Transverse colon (tissue), 4 donors: ENCODE results near the gene RCSD1. TPM values are rescaled to one million over a fixed set of nuclear protein-coding genes. Genes with fewer than 3 reads are reported as not detected.

Source experiments
- DNase-seq: peaks from one replicate; pipeline ENCODE4 v3.0.0-alpha.2; 2019
- H3K27ac ChIP-seq, 4 donors: fragments of 200-600 bp; sonication (generic); 2 replicates each; pipeline ENCODE4 v1.5.1; 2016 to 2018; ENCODE audit warnings: inconsistent platforms in 4 of 4
- H3K27me3 ChIP-seq: fragments of 200-600 bp; sonication (generic); 2 replicates; pipeline ENCODE4 v1.5.1; 2017; ENCODE audit warnings: inconsistent platforms
- H3K36me3 ChIP-seq, 4 donors: fragments of 200-600 bp; sonication (generic); 2 replicates each; pipeline ENCODE4 v1.5.1; 2017 to 2019; ENCODE audit warnings: inconsistent platforms in 4 of 4
- H3K4me1 ChIP-seq, 4 donors: fragments of 200-600 bp; sonication (generic); 2 replicates each; pipeline ENCODE4 v1.5.1; 2017 to 2020; ENCODE audit warnings: inconsistent platforms in 4 of 4
- H3K4me3 ChIP-seq, 4 donors: fragments of 200-600 bp; sonication (generic); 1 replicate in 1 of 4; 2 replicates in 3 of 4; pipeline versions ENCODE4 v1.5.1 to v1.6.1; 2017 to 2019; ENCODE audit warnings: inconsistent platforms in 4 of 4
- H3K9me3 ChIP-seq, 2 donors: fragments of 200-600 bp; sonication (generic); 2 replicates each; pipeline ENCODE4 v1.5.1; 2017 to 2019; ENCODE audit warnings: inconsistent platforms in 2 of 2
- CTCF ChIP-seq, 5 experiments: fragments of 200-600 bp in 3 of 5; fragments of 450-650 bp in 2 of 5; sonication (generic) in 3 of 5; IDR thresholded peaks; 1 replicate in 2 of 5; 2 replicates in 3 of 5; pipeline ENCODE4 v1.5.1; 2016 to 2017; ENCODE audit warnings: antibody characterized with exemption in 5 of 5, inconsistent platforms in 3 of 5, mild to moderate bottlenecking in 2 of 5, moderate library complexity in 1 of 5
- EP300 ChIP-seq: sonication (generic); formaldehyde crosslinking; IDR thresholded peaks from one replicate; pipeline ENCODE4 v1.6.1; 2017; ENCODE audit warnings: antibody characterized with exemption, low read depth
- POLR2A ChIP-seq: fragments of 450-650 bp; IDR thresholded peaks from one replicate; pipeline ENCODE4 v1.6.1; 2016; ENCODE audit warnings: antibody characterized with exemption, mild to moderate bottlenecking, moderate library complexity
- POLR2AphosphoS5 ChIP-seq, 3 donors: sonication (generic); formaldehyde crosslinking; IDR thresholded peaks; one replicate each; pipeline ENCODE4 v1.6.1; 2016; ENCODE audit warnings: antibody characterized with exemption in 3 of 3
- WGBS, 2 donors: methylation state at CpG; one replicate each; pipeline ENCODE4 v1.1.5; 2018; ENCODE audit warnings: low coverage in 1 of 2; 5-methylcytosine and 5-hydroxymethylcytosine counted together
- in situ Hi-C, 4 donors: fragments of 200-750 bp; cut with MboI; loops; one replicate each; pipeline versions ENCODE4 v1.15.0 to v1.15.1; 2017; ENCODE audit warnings: low sequenced_read_pairs in 3 of 4, low pct_ligation_motif_present in 1 of 4, low pct_unique_long_range_greater_than_20kb in 1 of 4
- intact Hi-C: fragments of 100-400 bp; cut with DNase I; formaldehyde crosslinking; loops from one replicate; pipeline ENCODE4 v1.15.1; 2023; ENCODE audit warnings: low total_unique reads
- total RNA-seq, 4 donors: library from RNA; depleted of rRNA; stranded (reverse); fragments of >200 nt; gene quantifications; one replicate each; pipeline ENCODE4 v1.1.0, GENCODE V29; 2016

Gene RCSD1
- total RNA-seq, 4 donors from 2014 or later: 6.0 to 29.2 (median 15.9) TPM

- Histone ChIP-seq H3K4me3 (no peak overlapping the region), H3K27ac (no peak overlapping the region), H3K36me3 (no peaks in the 10 kb centered on the region), H3K4me1 (no peaks in the 10 kb centered on the region), H3K27me3 (no peaks in the 10 kb centered on the region), H3K9me3 (no peaks in the 10 kb centered on the region)
- TF ChIP-seq EP300: no peak
- no peak for TF ChIP-seq POLR2A
- no peak for TF ChIP-seq POLR2AphosphoS5 (IDR thresholded peaks at IDR 0.05)
- TF ChIP-seq CTCF (IDR thresholded peaks at IDR 0.05): no peak
- WGBS, 2 donors: 68% methylated on average over 2 of the region's 2 CpGs; no CpG with 5 or more reads in 1 of the 2 donors
- intact Hi-C loops (no loop called here), in situ Hi-C loops (loop anchor here in 2 of 4 donors (25.0 kb wide), 1 partner anchor 233 kb away; the partner anchor contains the start of genes DCAF6 (in 2 of the 2) and MPC2 (in 2 of the 2))
- DNase-seq: no peak
Observed at GRCh38 chr1:167704715-167705114, 74.7 kb downstream of the RCSD1 start.

DNA sequence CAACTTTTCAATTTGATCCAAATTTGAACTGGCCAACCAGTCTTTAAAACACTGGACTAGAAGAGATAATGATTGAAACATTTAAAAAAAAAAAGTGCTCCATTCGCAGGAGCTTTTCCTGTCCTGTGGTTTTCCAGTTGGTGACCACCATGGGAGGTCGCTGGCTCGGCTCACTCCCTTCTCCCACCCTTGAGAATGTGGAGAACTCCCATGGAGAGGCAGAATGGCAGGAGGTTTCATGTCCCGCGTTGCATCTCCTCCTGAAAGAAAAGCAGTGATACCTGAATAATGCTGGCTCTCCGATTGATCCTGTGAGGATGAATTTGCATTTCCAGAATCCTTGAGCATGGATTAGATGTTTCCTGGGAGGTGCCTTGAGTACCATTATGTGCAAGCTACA lies 75.2 kb downstream of the RCSD1 start:
- TF ChIP-seq CTCF (IDR thresholded peaks at IDR 0.05) (no peak), POLR2AphosphoS5 (IDR thresholded peaks at IDR 0.05) (no peak), EP300 (no peak), POLR2A (no peak)
- intact Hi-C loops (no loop called here), in situ Hi-C loops (loop anchor here in 2 of 4 donors (25.0 kb wide), 1 partner anchor 232 kb away; the partner anchor contains the start of genes DCAF6 (in 2 of the 2) and MPC2 (in 2 of the 2))
- Histone ChIP-seq H3K4me3 (no peak overlapping the region), H3K4me1 (no peaks in the 10 kb centered on the region), H3K27me3 (no peaks in the 10 kb centered on the region), H3K9me3 (no peaks in the 10 kb centered on the region), H3K36me3 (no peaks in the 10 kb centered on the region), H3K27ac (no peak overlapping the region)
- WGBS, 2 donors: 71 to 75% methylated on average over 1 to 6 of the region's 6 CpGs
- no peak for DNase-seq

- DNase-seq: no peak
- intact Hi-C loops (no loop called here), in situ Hi-C loops (loop anchor here in 2 of 4 donors (25.0 kb wide), 1 partner anchor 231 kb away; the partner anchor contains the start of genes DCAF6 (in 2 of the 2) and MPC2 (in 2 of the 2))
- Histone ChIP-seq H3K27me3 (no peaks in the 10 kb centered on the region), H3K4me3 (no peak overlapping the region), H3K36me3 (no peaks in the 10 kb centered on the region), H3K27ac (no peak overlapping the region), H3K9me3 (no peaks in the 10 kb centered on the region), H3K4me1 (peaks cover 0 to 3% (median 1%) of the 10 kb centered on the region in 4 donors)
- TF ChIP-seq POLR2A (no peak), EP300 (no peak), CTCF (IDR thresholded peaks at IDR 0.05) (no peak)
- WGBS, 2 donors: 79 to 85% methylated on average over 2 of the region's 2 CpGs
Observed at GRCh38 chr1:167706363-167706762, 76.3 kb downstream of the RCSD1 start.

DNA sequence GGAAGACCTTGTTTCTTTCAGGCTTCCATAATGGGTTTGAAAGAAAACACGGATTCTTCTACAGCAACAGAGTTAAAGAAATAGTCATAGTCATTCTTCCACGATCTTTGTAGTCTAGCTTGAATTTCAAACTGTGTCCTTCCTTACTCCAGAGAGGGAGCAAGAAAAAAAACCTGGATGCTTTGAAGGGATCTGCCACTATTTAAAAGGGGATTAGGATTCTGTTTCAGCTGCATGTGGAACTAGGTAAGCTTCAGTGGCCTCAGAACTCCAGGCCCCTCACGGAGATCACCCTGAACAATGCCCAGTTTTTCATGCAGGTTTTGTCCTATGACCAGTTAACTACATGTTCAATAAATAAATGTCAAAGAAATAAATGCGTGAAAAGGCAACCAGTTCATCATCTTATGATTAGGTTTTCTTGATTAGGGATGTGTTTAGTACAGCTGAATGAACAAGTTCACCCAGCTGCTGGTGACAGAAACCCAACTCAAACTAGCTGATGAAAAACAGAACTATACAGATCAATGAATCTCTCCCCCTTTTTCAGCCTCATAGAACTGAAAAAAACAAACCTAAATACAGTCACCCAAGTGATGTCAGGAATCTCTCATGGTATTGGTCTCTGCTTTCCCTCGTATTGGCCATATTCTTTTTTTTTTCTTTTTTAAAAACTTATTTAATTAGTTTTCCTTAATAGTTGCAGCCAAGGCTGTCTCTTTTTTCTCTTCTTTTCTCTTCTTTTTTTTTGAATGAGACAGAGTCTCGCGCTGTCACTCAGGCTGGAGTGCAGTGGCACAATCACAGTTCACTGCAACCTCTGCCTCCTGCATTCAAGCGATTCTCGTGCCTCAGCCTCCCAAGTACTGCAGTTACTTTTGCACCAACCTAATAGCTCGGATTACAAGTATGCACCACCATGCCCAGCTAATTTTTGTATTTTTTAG lies 77.2 kb downstream of the RCSD1 start:
- in situ Hi-C loops: loop anchor here in 2 of 4 donors (25.0 kb wide), 1 partner anchor 230 kb away; the partner anchor contains the start of genes DCAF6 (in 2 of the 2) and MPC2 (in 2 of the 2)
- WGBS, 2 donors: 82 to 88% methylated on average over 9 to 10 of the region's 10 CpGs
- no peaks in the 10 kb centered on the region for H3K9me3 ChIP-seq
- H3K27ac ChIP-seq: no peak overlapping the region
- no peak overlapping the region for H3K4me3 ChIP-seq
- H3K36me3 ChIP-seq: no peaks in the 10 kb centered on the region
- peaks cover 0 to 6% (median 3%) of the 10 kb centered on the region in 4 donors for H3K4me1 ChIP-seq
- TF ChIP-seq EP300 (no peak), POLR2AphosphoS5 (IDR thresholded peaks at IDR 0.05) (no peak), CTCF (IDR thresholded peaks at IDR 0.05) (no peak), POLR2A (no peak)
- intact Hi-C loops: no loop called here
- H3K27me3 ChIP-seq: no peaks in the 10 kb centered on the region
- DNase-seq: no peak
